Measurements from ENCODE around the gene SPEM1. TPM values are rescaled to one million over a fixed set of nuclear protein-coding genes. Genes with fewer than 3 reads are reported as not detected.
A peak's percentile ranks its signal among the peaks of the same experiment; 100 is the strongest.

The SPEM1 gene
- total and polyA plus RNA-seq, 2 of the 13 experiments (the other 11 are each of a cell fraction or from before 2014, with no cell fraction given): not detected

DNA sequence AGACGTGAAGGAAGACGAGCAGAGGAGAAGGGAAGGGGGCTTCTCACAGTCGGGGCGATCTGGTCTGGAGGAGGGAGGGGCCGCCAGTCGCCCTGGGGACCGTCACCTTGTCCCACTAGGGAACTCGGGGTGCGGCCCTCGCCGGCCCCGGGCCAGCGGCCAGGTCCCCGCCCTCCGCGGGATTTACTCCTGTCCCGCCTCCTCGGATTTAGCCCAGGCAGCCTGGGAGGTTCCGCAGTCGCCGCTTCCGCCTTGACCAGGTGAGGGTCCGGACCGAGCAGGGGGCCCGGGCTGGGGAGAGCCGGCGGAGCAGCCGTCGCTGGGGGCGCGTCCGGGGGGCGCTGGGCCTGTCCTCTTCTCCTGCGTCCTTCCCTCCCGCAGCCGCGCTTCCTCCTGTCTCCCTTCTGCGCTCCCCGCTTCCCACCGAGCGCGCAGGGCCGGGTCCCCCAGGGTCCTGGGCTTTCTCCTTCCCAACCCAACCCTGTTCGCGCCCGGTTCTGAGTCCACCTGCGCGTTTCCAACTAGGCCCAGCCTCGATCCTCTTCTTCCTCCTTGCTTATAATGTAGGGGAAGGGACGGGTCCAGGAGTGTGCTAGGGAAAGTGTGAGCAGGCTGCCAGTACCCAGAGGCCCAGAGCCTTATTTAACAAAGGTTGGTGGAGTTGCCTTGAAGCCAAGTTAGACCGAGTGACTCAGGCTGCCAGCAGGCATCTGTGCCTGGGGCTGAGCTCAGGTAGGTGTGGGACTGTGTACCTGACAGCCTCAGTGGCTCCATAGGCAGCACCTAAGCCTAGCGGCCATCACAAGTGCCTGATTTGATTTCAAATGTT lies 39.1 kb upstream of the SPEM1 start, which contains the start of gene TNK1 (continued):
- TF ChIP-seq HOXA3 (CRISPR knock-in tag; IDR thresholded peaks at IDR 0.05) (peak; percentile 17; the same call in 1 of the 2 replicates), ZNF354B (CRISPR knock-in tag; IDR thresholded peaks at IDR 0.05) (no peak), RFX3 (CRISPR knock-in tag; IDR thresholded peaks at IDR 0.05) (no peak), TOE1 (CRISPR knock-in tag; IDR thresholded peaks at IDR 0.05) (no peak), ZNF746 (CRISPR knock-in tag; IDR thresholded peaks at IDR 0.05) (0 out of 2 replicates have a peak, but pooled peaks have one; percentile 49), ZSCAN21 (CRISPR knock-in tag; IDR thresholded peaks at IDR 0.05; ENCODE audit: borderline replicate concordance) (no peak), BCL6 (CRISPR knock-in tag; IDR thresholded peaks at IDR 0.05) (no peak), ZNF75D (CRISPR knock-in tag; IDR thresholded peaks at IDR 0.05; ENCODE audit: borderline replicate concordance) (no peak), ATF1 (CRISPR knock-in tag; IDR thresholded peaks at IDR 0.05) (no peak), ZNF446 (CRISPR knock-in tag; IDR thresholded peaks at IDR 0.05) (no peak), ZFP41 (CRISPR knock-in tag; IDR thresholded peaks at IDR 0.05; ENCODE audit: borderline replicate concordance) (no peak)
- TF ChIP-seq, protein P1, sequence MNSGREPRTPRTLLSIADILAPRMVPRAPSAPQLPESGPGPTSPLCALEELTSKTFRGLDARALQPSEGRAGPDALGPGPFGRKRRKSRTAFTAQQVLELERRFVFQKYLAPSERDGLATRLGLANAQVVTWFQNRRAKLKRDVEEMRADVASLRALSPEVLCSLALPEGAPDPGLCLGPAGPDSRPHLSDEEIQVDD (CRISPR knock-in tag; IDR thresholded peaks at IDR 0.05; ENCODE audit: borderline replicate concordance): 0 out of 2 replicates have a peak, but pooled peaks have one; percentile 32
- TF ChIP-seq, protein P2, sequence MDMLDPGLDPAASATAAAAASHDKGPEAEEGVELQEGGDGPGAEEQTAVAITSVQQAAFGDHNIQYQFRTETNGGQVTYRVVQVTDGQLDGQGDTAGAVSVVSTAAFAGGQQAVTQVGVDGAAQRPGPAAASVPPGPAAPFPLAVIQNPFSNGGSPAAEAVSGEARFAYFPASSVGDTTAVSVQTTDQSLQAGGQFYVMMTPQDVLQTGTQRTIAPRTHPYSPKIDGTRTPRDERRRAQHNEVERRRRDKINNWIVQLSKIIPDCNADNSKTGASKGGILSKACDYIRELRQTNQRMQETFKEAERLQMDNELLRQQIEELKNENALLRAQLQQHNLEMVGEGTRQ (IDR thresholded peaks at IDR 0.05; ENCODE audit: low read depth, low read length): no peak
- TF ChIP-seq, protein P2 (CRISPR knock-in tag; IDR thresholded peaks at IDR 0.05; ENCODE audit: borderline replicate concordance): no peak
- TF ChIP-seq, protein P3, sequence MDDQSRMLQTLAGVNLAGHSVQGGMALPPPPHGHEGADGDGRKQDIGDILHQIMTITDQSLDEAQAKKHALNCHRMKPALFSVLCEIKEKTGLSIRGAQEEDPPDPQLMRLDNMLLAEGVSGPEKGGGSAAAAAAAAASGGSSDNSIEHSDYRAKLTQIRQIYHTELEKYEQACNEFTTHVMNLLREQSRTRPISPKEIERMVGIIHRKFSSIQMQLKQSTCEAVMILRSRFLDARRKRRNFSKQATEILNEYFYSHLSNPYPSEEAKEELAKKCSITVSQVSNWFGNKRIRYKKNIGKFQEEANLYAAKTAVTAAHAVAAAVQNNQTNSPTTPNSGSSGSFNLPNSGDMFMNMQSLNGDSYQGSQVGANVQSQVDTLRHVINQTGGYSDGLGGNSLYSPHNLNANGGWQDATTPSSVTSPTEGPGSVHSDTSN (CRISPR knock-in tag; IDR thresholded peaks at IDR 0.05; ENCODE audit: borderline replicate concordance): no peak
- TF ChIP-seq, protein P4, sequence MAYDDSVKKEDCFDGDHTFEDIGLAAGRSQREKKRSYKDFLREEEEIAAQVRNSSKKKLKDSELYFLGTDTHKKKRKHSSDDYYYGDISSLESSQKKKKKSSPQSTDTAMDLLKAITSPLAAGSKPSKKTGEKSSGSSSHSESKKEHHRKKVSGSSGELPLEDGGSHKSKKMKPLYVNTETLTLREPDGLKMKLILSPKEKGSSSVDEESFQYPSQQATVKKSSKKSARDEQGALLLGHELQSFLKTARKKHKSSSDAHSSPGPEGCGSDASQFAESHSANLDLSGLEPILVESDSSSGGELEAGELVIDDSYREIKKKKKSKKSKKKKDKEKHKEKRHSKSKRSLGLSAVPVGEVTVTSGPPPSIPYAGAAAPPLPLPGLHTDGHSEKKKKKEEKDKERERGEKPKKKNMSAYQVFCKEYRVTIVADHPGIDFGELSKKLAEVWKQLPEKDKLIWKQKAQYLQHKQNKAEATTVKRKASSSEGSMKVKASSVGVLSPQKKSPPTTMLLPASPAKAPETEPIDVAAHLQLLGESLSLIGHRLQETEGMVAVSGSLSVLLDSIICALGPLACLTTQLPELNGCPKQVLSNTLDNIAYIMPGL (CRISPR knock-in tag; IDR thresholded peaks at IDR 0.05; ENCODE audit: borderline replicate concordance in 1 of 2, low read depth in 1 of 2): peak in 1 of 2 experiments; percentile 48; a peak in 1 of 4 replicates
- TF ChIP-seq, protein P5, sequence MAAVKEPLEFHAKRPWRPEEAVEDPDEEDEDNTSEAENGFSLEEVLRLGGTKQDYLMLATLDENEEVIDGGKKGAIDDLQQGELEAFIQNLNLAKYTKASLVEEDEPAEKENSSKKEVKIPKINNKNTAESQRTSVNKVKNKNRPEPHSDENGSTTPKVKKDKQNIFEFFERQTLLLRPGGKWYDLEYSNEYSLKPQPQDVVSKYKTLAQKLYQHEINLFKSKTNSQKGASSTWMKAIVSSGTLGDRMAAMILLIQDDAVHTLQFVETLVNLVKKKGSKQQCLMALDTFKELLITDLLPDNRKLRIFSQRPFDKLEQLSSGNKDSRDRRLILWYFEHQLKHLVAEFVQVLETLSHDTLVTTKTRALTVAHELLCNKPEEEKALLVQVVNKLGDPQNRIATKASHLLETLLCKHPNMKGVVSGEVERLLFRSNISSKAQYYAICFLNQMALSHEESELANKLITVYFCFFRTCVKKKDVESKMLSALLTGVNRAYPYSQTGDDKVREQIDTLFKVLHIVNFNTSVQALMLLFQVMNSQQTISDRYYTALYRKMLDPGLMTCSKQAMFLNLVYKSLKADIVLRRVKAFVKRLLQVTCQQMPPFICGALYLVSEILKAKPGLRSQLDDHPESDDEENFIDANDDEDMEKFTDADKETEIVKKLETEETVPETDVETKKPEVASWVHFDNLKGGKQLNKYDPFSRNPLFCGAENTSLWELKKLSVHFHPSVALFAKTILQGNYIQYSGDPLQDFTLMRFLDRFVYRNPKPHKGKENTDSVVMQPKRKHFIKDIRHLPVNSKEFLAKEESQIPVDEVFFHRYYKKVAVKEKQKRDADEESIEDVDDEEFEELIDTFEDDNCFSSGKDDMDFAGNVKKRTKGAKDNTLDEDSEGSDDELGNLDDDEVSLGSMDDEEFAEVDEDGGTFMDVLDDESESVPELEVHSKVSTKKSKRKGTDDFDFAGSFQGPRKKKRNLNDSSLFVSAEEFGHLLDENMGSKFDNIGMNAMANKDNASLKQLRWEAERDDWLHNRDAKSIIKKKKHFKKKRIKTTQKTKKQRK (IDR thresholded peaks at IDR 0.05; ENCODE audit: low read length): no peak
- TF ChIP-seq, protein P6, sequence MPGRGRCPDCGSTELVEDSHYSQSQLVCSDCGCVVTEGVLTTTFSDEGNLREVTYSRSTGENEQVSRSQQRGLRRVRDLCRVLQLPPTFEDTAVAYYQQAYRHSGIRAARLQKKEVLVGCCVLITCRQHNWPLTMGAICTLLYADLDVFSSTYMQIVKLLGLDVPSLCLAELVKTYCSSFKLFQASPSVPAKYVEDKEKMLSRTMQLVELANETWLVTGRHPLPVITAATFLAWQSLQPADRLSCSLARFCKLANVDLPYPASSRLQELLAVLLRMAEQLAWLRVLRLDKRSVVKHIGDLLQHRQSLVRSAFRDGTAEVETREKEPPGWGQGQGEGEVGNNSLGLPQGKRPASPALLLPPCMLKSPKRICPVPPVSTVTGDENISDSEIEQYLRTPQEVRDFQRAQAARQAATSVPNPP (CRISPR knock-in tag; IDR thresholded peaks at IDR 0.05): no peak
